Coronary artery (tissue), 2 donors: ENCODE measurements around the gene MTSS2.

ENCODE experiments used
- DNase-seq: peaks from one replicate; pipeline ENCODE4 v3.0.0-alpha.2; 2017; ENCODE audit warnings: low spot score
- H3K27ac ChIP-seq, 2 donors: fragments of 200-600 bp; sonication (generic); one replicate each; pipeline ENCODE4 v1.5.1; 2016 to 2019
- H3K4me3 ChIP-seq: fragments of 200-600 bp; sonication (generic); 2 replicates; pipeline ENCODE4 v1.5.1; 2016; ENCODE audit warnings: mild to moderate bottlenecking, moderate library complexity
- TF ChIP-seq, protein P1 (sequence below): fragments of 200-600 bp; sonication (generic); IDR thresholded peaks from one replicate; pipeline ENCODE4 v1.5.1; 2019; ENCODE audit warnings: antibody characterized with exemption

MTSS2 gene

DNA sequence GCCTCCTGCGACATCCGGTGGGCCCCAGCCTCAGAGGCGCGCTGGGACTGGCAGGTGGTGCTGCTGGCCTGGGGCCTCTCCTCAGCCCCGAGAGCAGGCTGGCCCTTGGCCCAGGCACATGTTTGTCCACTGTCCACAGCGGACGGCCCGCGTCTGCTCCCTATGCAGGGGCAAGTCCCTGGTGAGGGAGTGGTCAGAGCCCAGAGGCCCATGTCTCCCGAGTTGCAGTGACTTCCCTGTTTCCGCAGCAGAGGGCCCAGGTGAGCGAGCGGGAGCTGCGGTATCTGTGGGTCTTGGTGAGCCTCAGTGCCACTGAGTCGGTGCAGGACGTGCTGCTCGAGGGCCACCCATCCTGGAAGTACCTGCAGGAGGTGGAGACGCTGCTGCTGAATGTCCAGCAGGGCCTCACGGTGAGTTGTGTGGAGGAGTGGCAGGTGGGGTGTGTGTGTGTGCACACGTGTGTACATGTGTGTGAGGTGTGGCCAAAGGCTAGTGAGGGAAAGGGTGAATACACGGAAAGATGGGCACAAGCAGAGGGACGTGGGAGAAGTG, 29.1 kb downstream of the MTSS2 start:
- no peak for DNase-seq
- Histone ChIP-seq H3K27ac (no peak overlapping the region), H3K4me3 (no peak overlapping the region)
- TF ChIP-seq, protein P1, sequence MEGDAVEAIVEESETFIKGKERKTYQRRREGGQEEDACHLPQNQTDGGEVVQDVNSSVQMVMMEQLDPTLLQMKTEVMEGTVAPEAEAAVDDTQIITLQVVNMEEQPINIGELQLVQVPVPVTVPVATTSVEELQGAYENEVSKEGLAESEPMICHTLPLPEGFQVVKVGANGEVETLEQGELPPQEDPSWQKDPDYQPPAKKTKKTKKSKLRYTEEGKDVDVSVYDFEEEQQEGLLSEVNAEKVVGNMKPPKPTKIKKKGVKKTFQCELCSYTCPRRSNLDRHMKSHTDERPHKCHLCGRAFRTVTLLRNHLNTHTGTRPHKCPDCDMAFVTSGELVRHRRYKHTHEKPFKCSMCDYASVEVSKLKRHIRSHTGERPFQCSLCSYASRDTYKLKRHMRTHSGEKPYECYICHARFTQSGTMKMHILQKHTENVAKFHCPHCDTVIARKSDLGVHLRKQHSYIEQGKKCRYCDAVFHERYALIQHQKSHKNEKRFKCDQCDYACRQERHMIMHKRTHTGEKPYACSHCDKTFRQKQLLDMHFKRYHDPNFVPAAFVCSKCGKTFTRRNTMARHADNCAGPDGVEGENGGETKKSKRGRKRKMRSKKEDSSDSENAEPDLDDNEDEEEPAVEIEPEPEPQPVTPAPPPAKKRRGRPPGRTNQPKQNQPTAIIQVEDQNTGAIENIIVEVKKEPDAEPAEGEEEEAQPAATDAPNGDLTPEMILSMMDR, result no peak

DNA sequence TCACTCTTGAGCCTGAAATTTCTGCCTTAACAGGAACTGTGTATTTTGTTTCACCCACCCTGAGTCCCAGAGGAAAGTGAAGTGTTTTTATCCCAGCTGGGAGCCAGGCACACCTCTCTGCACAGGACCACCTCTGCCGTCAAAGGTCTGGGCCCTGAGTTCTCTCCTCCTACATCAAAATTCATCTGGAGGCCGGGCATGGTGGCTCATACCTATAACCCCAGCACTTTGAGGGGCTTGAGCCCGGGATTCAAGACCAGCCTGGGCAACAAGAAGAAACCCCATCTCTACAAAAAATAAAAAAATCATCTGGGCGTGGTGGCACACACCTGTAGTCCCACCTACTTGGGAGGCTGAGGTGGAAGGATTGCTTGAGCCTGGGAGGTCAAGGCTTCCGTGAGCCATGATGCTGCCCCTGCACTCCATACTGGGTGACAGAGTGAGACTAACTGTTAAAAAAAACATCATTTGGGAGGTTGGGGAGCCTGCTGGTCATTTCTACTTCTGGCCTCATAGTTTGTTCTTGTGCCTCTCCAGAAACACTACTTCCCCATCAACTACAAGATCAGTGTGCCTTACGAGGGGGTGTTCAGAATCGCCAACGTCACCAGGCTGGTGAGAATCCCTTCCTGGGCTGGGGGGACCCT, 29.7 kb downstream of the MTSS2 start:
- TF ChIP-seq, protein P1, result no peak
- no peak for DNase-seq

DNA sequence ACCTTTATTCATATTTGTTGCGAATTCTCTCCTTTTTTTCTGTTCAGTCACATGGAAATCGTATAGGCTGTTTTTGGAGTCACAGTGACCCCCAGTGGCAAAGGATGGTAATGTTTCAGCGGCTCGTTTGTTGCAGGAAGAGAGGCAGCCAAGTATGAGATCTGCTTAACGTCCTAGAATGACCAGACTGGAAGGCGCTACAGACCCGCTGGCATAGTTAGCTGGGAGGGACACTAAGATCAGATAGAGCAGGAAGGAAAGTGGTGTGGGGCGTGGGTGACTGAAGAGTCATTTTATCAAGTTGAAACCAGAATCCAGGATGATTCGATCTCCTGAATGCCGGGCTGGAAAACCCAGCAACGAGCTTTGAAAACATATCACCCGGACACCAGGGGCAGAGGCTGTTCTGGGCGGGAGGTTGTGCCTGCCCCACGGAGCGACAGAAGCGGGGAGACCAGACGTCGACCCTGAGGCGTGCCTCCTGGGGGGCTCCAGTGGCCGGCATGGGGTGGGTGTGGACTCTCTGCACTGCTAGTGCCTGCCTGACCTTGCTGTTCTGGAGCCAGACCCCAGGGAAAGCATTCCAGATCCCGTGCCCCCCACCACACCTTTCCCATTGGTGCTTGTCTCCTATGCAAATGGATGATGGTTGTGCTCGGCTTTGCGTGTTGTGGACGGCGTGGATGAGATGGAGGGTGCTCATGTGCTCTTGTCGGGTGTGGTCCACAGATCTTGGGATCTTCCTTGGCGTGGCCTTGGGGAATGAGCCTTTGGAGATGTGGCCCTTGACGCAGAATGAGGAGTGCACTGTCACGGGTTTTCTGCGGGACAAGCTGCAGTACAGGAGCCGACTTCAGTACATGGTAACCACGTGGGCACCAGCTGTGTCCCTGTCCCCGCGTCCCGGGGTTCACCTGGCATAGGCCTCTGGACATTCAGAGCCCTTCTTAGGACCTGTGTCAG, 31.8 kb downstream of the MTSS2 start:
- Histone ChIP-seq H3K4me3 (peak overlapping the region; percentile 60), H3K27ac (peak overlapping the region in 1 of 2 donors; percentile 59)
- peak; percentile 88 for DNase-seq
- TF ChIP-seq, protein P1, result peak; percentile 75

More for the DNA sequence above, 29.7 kb downstream of the MTSS2 start:
- H3K4me3 ChIP-seq, result no peak overlapping the region
- H3K27ac ChIP-seq, result no peak overlapping the region

DNA sequence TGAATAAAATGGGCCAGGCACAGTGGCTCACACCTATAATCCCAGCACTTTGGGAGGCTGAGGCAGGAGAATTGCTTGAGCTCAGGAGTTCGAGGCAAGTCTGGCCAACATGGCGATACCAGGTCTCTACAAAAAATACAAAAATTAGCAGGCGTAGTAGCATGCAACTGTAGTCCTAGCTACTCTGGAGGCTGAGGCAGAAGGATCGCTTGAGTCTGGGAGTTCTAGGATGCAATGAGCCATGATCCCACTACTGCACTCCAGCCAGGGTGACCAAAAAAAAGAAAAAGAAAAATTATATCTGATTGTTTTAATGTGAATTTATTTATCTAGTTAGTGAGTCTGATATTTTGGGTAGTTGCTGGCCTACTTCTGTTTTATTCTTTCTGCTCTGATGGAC, 32.4 kb downstream of the MTSS2 start:
- Histone ChIP-seq H3K27ac (no peak overlapping the region), H3K4me3 (no peak overlapping the region)
- DNase-seq, result no peak
- TF ChIP-seq, protein P1, result no peak

DNA sequence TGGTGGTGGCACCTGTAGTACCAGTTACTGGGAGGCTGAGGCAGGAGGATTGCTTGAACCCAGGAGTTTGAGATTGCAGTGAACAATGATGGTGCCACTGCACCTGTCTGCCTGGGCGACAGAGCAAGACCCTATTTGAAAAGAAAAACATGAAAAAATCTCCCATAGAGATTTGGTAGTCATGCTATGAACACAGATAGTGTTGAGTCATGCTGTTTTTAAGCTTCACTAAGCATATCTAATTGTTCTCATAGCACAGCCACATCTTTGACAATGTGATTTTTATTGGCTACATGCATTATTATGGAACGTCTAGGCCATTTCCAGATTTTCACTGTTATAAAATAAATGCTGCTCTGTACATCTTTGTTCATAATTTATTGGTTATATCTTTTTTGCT, 33.5 kb downstream of the MTSS2 start:
- Histone ChIP-seq H3K27ac (no peak overlapping the region), H3K4me3 (no peak overlapping the region)
- TF ChIP-seq, protein P1, result no peak
- DNase-seq, result no peak

DNA sequence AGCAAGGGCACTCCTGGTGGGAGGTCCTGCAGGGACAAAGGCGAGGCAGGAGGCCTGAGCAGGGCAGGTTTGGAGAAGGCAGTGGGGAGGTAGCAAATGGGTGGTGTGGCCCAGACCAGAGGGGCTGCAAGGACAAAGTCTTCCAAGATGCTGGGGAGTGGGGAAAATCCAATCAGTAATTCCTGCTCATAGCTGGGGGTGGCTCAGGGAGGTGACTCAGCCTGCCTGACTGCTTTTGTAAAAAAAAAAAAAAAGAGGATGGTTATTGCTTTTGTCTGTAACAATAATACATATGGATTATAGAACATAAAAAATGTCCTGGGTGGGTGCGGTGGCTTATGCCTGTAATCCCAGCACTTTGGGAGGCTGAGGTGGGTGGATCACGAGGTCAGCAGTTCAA, 34.3 kb downstream of the MTSS2 start:
- no peak for DNase-seq
- no peak overlapping the region for H3K27ac ChIP-seq
- TF ChIP-seq, protein P1, result no peak
- no peak overlapping the region for H3K4me3 ChIP-seq
